Neuron (in vitro differentiated cells): ENCODE measurements around the gene KCNIP4.

Experiments
- H2AFZ ChIP-seq: one replicate; pipeline ENCODE4 v1.6.1; 2013; ENCODE audit warnings: low read depth, mild to moderate bottlenecking, inconsistent platforms, low read length, moderate library complexity
- H3K27me3 ChIP-seq: one replicate; pipeline ENCODE4 v1.6.1; 2013; ENCODE audit warnings: low read length; ENCODE audit not compliant: insufficient read depth
- H3K36me3 ChIP-seq: one replicate; pipeline ENCODE4 v1.6.1; 2013; ENCODE audit warnings: low read length; ENCODE audit not compliant: insufficient read depth
- H3K4me1 ChIP-seq: one replicate; pipeline ENCODE4 v1.6.1; 2013; ENCODE audit warnings: low read length; ENCODE audit not compliant: insufficient read depth
- H3K4me3 ChIP-seq: 2 replicates; pipeline ENCODE4 v1.5.1; 2013; ENCODE audit warnings: mild to moderate bottlenecking, low read length, moderate library complexity
- H3K9me3 ChIP-seq: one replicate; pipeline ENCODE4 v1.6.1; 2013; ENCODE audit warnings: low read length

KCNIP4 gene

DNA sequence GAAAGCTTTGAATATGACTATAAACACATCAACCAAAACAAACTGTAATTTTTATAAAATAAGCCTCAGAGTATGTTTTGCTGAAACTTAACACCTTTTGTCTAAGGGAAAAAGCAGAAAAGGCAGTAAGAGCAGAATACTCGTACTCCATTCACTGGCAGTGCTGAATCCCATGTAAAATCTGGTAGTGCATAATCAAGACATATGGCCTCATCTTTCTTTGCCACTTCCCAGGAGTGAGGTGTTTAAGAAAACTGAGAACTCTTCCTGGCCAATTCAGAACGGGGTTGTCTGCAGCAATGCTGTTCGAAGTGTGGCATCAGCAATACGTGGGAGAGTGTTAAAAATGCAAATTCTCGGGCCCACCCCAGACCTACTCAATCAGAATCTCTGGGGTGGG lies 946.3 kb downstream of the KCNIP4 start:
- Histone ChIP-seq H3K4me3 (no peak overlapping the region), H3K4me1 (no peaks in the 10 kb centered on the region), H3K27me3 (no peaks in the 10 kb centered on the region), H2AFZ (no peak overlapping the region), H3K36me3 (no peaks in the 10 kb centered on the region), H3K9me3 (no peaks in the 10 kb centered on the region)

- Histone ChIP-seq H3K36me3 (no peaks in the 10 kb centered on the region), H3K4me1 (no peaks in the 10 kb centered on the region), H2AFZ (no peak overlapping the region)
These were observed 947.1 kb downstream of the KCNIP4 start for GRCh38 chr4:21001490-21001889.

DNA sequence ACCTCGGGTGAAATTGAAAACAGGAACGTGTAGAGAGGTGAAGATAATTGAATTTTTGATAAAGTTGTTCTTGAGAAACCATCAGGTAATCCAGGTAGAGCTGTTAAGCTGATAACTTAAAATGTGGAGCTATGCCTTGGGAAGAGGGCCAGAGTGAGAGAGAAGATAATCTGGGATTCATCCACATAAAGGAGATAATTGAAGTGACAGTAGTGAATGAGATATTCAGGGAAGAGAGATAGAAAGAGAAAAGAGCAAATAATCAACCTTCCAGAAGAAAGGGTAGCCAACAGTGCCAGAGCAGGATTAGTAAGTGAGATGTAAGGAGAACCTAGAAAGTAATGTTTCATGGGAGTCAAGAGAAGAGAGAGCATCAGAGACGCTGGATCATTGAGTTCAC lies 950.7 kb downstream of the KCNIP4 start:
- Histone ChIP-seq H3K4me3 (no peak overlapping the region), H3K9me3 (peaks cover 7% of the 10 kb centered on the region), H2AFZ (no peak overlapping the region), H3K4me1 (no peaks in the 10 kb centered on the region), H3K27me3 (no peaks in the 10 kb centered on the region), H3K36me3 (no peaks in the 10 kb centered on the region)

More at GRCh38 chr4:21001490-21001889, 947.1 kb downstream of the KCNIP4 start:
- no peaks in the 10 kb centered on the region for H3K27me3 ChIP-seq
- no peaks in the 10 kb centered on the region for H3K9me3 ChIP-seq
- H3K4me3 ChIP-seq, result no peak overlapping the region

DNA sequence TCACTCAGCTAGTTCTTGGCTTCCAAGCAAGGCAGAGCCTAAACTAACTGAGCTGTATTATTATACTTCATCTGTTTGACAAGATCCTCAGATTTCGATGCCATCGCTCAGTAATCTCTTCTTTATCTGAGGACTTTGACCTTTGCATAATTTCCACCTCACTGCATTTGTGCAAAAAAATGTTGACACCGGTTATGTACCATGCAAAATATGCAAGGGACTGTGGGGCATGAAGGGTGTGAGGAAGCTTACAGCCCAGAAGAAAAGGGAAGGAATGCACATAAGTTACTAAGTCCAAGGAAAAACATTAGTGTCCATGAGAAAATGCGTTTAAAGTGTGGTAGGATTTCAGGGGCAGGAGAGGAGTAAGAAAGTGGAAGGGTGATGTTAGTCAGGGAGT lies 953.0 kb downstream of the KCNIP4 start:
- Histone ChIP-seq H3K9me3 (peaks cover 7% of the 10 kb centered on the region), H3K4me1 (no peaks in the 10 kb centered on the region), H3K36me3 (no peaks in the 10 kb centered on the region), H3K27me3 (no peaks in the 10 kb centered on the region), H2AFZ (no peak overlapping the region), H3K4me3 (no peak overlapping the region)

DNA sequence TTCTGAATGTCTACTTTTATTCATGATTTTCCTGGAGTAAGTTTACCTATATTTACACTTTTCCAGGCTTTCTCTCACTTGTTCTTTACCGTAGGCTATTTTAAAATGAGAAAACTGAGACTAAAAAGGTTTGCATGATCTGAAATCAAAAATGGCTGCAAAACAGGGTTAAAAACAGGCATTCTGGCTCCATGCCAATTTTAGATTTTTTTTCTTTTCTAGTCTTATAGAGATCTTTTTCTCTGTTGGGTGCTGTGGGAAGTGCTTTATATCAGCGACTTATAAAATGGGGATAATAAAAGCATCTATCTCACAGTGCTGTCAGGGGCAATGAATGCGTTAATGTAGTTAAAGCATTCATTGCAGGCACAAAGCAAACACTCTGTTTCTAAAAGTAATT lies 953.6 kb downstream of the KCNIP4 start:
- no peak overlapping the region for H3K4me3 ChIP-seq
- no peaks in the 10 kb centered on the region for H3K36me3 ChIP-seq

GRCh38 chr4:20992002-20992401 lies 956.6 kb downstream of the KCNIP4 start:
- no peak overlapping the region for H3K4me3 ChIP-seq
- peaks cover 7% of the 10 kb centered on the region for H3K9me3 ChIP-seq
- H3K4me1 ChIP-seq, result no peaks in the 10 kb centered on the region
- no peak overlapping the region for H2AFZ ChIP-seq
- H3K36me3 ChIP-seq, result no peaks in the 10 kb centered on the region
- no peaks in the 10 kb centered on the region for H3K27me3 ChIP-seq

More for the DNA sequence above, 953.6 kb downstream of the KCNIP4 start:
- Histone ChIP-seq H3K9me3 (peaks cover 7% of the 10 kb centered on the region), H3K4me1 (no peaks in the 10 kb centered on the region), H2AFZ (no peak overlapping the region), H3K27me3 (no peaks in the 10 kb centered on the region)

DNA sequence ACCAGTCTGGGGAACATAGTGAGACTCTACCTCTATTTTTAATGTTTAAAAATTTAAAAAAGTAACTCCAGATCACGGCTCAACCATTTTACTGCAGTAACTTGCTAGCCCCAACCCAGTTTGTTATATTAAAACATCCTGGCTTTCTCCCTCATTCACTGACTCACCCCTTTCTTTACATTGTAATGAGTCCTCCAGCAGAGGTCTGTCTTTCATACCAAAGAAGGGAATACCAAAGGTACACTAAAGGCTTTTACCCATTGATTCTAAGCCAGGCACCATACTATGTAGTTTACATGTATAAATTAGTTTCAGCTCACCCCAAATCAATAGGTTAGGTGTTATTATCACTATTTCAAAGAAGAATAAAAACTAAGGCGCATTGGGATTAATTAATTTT lies 961.4 kb downstream of the KCNIP4 start:
- Histone ChIP-seq H3K27me3 (peaks cover 6% of the 10 kb centered on the region), H3K4me1 (no peaks in the 10 kb centered on the region), H2AFZ (no peak overlapping the region), H3K4me3 (no peak overlapping the region), H3K9me3 (no peaks in the 10 kb centered on the region), H3K36me3 (no peaks in the 10 kb centered on the region)

DNA sequence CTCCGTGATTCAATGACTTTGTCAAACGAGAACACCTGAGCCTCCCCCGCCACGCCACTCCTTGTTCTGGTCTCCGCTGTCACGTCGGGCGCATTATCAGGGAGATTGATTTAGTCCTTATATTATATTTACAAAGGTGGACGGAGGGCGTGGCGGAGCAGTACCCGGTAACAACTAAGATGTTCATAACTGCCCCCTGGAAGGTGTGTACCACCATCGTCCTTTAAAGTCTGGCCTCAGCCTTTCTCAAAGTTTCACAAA lies 964.1 kb downstream of the KCNIP4 start:
- Histone ChIP-seq H3K9me3 (no peaks in the 10 kb centered on the region), H2AFZ (no peak overlapping the region), H3K27me3 (peaks cover 6% of the 10 kb centered on the region), H3K4me1 (no peaks in the 10 kb centered on the region), H3K4me3 (no peak overlapping the region), H3K36me3 (no peaks in the 10 kb centered on the region)

DNA sequence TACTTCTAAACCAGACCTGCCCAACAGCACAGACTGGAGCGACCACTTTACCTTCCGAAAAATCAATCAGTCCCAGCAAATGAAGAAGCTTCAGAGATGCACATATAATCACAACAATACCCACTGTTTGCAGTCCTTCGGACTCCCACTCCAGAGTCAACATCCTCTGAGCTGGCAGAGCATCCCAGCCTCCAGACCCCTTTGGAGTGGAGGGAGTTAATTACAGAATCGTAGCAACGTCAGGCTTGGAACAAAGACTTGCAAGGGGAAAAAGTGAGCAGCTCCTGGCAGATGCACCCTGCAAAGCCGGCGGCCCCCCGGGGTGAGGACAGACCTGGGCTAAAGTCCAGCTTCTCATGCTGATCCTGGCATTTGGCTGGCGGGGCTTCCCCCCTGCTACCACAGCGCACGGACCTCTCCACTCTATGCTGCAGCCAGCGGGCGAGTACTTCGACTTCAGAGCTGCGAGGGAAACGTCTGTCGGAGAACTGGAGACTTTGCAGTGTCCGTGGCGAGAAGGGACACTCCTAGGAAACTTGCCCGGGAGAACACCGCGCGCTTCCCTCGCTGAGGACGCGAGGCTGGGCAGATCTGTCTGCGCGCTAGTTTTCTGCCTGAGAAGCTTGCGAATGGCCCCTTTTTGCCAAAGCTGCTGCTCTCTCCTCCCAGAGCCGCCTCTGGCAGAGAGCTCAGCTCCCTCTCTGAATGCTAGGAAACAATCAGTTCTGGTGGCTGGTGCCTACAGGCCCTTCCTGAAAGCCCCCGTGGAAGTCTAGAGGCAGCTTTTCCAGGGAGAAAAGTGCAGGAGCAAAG lies 964.6 kb downstream of the KCNIP4 start:
- H3K36me3 ChIP-seq, result no peaks in the 10 kb centered on the region
- H3K27me3 ChIP-seq, result peaks cover 6% of the 10 kb centered on the region
- H2AFZ ChIP-seq, result no peak overlapping the region
- H3K4me3 ChIP-seq, result peak overlapping the region; percentile 10
- H3K4me1 ChIP-seq, result no peaks in the 10 kb centered on the region
- no peaks in the 10 kb centered on the region for H3K9me3 ChIP-seq

- H3K36me3 ChIP-seq, result no peaks in the 10 kb centered on the region
- no peak overlapping the region for H2AFZ ChIP-seq
- H3K4me1 ChIP-seq, result no peaks in the 10 kb centered on the region
These were observed 966.0 kb downstream of the KCNIP4 start for GRCh38 chr4:20982544-20982943.

DNA sequence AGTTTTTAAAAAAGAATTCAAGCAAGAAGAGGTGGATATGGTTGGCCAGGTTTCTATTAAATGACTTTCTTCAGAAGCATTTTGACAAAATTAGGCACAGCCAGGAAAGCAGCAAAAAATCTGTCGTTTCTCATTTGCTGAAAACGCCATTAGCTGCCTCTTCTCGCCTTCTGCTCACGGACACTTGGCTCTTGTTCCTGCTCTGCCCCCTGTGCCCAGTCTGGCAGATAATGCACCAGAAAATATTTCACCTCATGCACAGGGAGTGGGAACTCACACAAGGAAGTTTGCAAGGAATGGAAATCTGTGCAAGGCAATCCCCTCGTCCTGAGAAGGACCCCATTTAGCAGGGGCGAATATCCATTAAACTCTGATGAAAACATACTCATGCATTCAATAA lies 988.3 kb downstream of the KCNIP4 start:
- Histone ChIP-seq H3K4me3 (no peak overlapping the region), H3K27me3 (no peaks in the 10 kb centered on the region), H3K4me1 (no peaks in the 10 kb centered on the region), H2AFZ (no peak overlapping the region), H3K36me3 (no peaks in the 10 kb centered on the region), H3K9me3 (no peaks in the 10 kb centered on the region)

More at GRCh38 chr4:20982544-20982943, 966.0 kb downstream of the KCNIP4 start:
- no peak overlapping the region for H3K4me3 ChIP-seq
- H3K9me3 ChIP-seq, result no peaks in the 10 kb centered on the region
- peaks cover 6% of the 10 kb centered on the region for H3K27me3 ChIP-seq

- Histone ChIP-seq H2AFZ (no peak overlapping the region), H3K9me3 (no peaks in the 10 kb centered on the region), H3K36me3 (no peaks in the 10 kb centered on the region), H3K27me3 (no peaks in the 10 kb centered on the region), H3K4me3 (no peak overlapping the region), H3K4me1 (no peaks in the 10 kb centered on the region)
These were observed 994.0 kb downstream of the KCNIP4 start for GRCh38 chr4:20954541-20954940.

GRCh38 chr4:20944961-20945360 lies 1003.6 kb downstream of the KCNIP4 start:
- Histone ChIP-seq H3K9me3 (no peaks in the 10 kb centered on the region), H3K4me3 (no peak overlapping the region), H3K27me3 (no peaks in the 10 kb centered on the region), H2AFZ (no peak overlapping the region), H3K36me3 (no peaks in the 10 kb centered on the region), H3K4me1 (no peaks in the 10 kb centered on the region)

DNA sequence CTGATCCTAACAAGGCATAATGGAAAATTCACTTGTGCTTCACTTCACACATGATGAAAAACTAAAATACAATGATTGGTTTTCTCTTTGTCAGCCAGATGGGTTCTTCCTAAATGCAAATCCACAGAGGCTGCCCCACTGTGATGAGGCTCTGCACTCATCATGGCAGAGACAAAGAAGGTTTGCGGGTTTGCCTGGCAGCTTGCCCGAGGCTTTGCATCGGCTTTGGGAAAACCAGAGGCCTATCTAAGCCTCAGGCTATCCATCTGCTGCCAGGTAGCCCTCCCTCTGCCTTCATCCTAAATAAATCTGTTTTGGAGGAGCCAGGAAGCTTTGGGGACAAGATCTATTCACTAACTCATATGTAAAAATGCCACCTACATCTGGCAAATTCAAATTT lies 1004.1 kb downstream of the KCNIP4 start:
- H3K9me3 ChIP-seq, result no peaks in the 10 kb centered on the region
- H3K4me1 ChIP-seq, result no peaks in the 10 kb centered on the region
- H3K4me3 ChIP-seq, result no peak overlapping the region
- H3K27me3 ChIP-seq, result no peaks in the 10 kb centered on the region
- no peaks in the 10 kb centered on the region for H3K36me3 ChIP-seq
- no peak overlapping the region for H2AFZ ChIP-seq
